Activated CD4-positive, CD25-positive, alpha-beta regulatory T cell treated with anti-CD3 and anti-CD28 coated beads, Interleukin-2, amount 50 U/mL, for 72 hours (primary cell): Measurements from ENCODE around the gene COL17A1.

ENCODE experiments used
- DNase-seq: peaks from one replicate; pipeline ENCODE4 v3.0.0; 2021

Gene COL17A1

DNA sequence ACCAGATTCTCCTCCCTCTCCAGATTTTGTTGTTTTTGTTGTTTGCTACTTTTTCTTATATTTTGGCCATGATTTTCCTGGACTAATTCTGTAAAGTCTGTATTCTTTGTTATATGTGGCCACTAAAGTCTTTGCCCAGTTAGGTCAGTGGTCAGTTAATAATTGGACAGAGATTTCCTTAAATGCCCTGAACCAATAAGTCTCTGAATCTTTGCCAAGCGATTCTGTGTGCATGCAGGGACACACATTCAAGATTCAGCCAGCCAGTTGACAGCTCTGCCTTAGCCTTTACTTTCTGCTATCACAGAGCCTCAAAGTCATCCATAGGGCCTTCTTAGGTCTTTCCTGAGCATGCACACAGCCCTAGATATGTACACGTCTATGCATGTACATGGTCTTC is 11.0 kb upstream of the COL17A1 start:
- no peak for DNase-seq

DNA sequence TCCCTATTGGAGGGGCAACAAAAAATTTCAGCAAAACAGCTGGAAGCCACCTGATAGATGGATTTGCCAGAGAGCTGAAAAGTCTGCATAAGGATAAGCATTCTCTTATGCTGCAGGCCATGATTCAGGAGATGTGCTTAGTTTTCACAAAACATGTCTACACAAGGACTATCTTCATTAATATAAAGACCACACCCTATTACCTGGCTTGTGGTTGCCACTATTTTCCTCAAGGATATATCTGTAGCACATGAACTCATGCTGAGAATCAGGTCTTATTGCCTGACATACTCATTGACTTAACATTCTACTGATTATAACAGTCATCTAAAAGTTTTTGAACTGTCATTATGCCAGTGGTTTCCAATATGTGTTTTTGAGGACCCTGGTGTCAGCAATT is 7.1 kb upstream of the COL17A1 start:
- DNase-seq = no peak

DNA sequence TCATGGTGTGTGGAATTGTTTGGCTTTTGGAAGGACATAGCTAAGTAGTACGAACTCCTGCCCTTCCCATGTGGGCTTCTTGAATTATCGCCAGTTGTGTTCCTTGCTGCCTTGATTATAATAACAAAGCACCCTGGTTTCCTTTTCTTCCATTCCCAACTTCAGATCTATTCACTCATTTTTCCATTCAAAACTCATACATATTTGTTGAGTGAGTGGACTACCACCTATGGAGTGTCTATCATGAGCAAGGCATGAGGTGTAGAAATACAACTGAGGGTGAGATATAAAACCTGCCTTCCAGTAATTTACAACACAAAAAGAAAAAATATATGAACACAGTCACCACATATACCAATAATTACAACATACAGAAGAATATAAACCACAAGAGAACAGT is 4.9 kb upstream of the COL17A1 start:
- DNase-seq = no peak

DNA sequence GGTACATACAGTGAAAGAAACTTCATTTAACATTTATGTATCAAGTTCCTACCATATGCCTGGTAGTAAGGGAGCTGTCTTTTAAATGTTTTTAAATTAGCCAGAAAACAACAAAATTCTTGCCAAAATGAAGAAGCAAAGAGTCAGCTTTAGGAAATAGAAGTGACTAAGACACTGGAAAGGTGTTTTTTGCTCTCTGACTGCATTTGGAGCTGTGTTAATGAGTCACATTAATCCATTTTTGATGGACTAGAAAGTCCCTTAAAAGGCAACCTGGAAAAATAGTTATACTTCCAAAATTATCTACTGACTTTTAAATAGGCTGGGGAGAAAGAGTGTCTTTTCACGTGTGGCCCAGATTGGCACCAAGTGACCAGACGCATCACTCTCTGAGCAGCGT is 3.9 kb upstream of the COL17A1 start:
- no peak for DNase-seq

DNA sequence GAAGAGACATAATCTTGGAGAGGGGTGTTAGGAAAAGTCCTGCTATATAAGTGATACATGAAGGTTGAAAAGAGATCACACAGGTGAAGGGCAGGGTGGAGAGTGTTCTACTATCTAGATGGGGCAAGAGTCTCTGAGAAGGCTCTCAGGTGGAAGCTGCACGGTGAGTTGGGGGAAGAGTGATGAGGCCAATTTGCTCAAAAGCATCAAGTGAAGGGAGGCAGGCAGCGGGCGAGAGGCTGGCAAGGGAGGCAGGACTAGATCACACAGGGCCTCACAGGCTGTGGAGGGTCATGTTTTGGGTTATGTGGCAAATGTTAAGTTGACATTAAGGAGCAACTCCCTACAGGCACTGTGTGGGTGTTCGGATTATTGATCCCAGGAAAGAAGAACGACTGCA is 2.6 kb upstream of the COL17A1 start:
- DNase-seq = no peak

DNA sequence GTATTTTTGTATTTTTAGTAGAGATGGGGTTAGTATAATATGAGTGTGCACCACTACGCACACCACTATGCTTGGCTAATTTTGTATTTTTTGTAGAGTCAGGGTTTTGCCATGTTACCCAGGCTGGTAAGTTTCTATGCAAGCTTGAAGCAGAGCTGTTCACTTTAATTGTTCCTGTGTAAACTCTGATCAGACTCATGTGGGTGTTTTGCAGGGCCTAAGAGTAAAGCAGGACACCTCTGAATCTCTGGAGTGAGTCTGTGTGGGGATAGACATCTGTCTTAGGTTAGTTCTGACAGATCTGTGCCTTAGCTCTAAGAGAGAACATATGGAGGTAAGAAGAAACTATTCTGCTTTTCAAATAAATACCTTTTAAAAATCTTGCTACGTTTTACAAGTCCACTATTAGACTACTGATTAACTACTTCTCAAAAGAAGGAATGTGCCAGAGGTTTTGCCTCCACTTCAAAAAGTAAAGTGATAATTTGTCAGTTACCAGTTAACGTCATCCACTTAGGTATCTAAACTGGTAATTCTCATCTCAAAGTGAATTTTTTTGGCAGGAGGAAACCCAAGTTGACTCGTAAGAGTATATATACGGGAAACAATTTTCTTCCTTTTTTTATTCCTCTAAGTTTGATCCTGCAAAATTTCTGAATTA is 1.1 kb downstream of the COL17A1 start:
- DNase-seq = no peak

DNA sequence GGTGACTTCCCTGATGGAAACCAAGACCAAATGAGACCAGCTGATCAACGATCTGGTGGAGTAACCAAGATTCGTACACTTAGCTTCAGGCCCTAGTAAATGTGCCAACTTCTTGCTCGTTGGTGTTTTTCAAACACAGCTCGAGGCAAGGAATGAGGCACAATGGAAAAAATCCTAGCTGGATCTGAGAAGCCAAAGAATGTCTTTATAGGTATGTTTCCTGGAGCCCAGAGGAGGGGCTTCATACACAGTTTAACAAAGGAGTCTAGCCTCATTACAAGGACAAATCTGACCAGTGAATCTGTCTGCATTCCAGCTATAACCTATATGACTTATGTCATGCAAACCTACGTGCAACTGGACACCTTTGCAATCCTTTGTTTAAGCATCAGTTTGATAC is 3.7 kb downstream of the COL17A1 start:
- DNase-seq = no peak

DNA sequence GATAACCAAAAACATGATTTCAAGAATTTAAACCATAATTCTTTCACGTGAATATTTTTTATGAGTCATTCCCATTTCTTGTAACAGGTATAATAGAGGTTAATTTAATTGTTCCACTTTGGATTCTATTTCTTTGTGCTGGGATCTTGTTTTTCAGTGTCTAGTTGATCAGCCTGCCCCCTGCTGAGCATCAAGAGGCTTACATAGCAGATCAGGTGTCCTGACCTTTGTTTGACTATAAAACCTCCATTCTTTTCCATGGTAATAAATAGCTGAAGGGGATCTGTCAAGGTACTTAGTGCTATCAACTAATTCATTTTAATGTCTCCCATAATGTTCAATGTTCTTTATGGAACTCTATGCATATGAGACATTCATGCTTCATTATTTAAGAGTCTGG is 4.9 kb downstream of the COL17A1 start:
- no peak for DNase-seq

DNA sequence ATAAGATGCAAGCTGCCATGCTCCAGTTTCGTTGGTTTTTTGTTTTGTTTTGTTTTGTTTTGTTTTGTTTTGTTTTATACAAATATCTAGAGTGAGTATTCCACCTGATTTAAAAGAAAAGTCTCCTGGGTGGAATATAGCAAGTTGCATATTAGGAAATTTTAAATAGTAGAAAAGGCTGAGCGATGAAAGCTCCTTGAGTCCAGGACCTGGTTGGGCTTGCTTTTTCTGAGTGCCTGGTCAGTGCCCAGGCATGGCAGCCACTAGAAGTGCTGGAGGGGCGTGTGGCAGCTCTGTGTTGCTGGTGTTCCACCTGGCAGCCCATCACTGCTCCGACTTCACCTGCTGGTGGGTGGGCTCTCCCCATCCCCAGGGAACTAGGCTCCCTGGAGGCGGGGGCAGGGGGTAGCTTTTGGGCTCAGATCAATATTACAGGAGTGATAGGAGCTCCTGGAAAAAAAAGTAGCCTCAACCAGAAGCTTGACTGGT is 8.0 kb downstream of the COL17A1 start:
- no peak for DNase-seq

DNA sequence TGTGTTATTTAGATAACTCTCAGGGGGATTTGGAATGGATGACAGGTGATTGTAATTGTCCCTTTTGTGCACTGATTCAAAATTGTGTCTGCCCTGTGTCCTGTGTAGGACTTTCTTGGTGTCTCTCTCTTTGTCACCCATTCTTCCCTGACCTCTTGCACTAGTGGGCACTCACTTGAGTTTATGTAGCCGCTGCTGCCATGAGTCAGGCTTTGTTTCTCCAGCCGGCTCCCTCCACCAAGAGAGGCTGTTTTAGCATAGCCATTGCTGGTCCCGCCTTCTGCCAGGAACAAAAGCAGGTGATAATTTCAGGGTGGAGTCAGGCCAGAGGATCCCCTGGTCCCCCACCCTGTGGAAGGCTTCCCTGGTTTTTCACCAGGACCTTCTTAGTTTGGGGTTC is 8.4 kb downstream of the COL17A1 start:
- no peak for DNase-seq

DNA sequence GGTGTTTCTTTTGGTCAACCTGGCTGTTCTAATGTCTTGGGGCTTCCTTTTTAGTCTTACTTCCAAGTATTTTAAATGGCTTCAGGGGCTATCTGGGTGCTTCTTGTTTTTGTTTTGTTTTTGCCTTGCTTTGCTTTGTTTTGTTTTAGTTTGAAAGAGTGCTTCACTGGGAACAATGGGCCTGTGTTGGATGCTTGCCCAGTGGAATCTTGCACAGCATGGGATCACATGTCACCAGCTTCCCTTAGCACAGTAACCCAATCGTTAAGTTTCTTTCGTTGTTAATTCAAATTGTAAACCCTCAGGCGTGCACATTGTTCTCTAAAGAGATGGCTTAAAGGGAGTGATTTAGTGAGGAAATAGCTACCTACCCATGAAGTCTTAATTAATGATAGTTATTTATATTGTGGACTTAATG is 8.9 kb downstream of the COL17A1 start:
- DNase-seq = no peak

DNA sequence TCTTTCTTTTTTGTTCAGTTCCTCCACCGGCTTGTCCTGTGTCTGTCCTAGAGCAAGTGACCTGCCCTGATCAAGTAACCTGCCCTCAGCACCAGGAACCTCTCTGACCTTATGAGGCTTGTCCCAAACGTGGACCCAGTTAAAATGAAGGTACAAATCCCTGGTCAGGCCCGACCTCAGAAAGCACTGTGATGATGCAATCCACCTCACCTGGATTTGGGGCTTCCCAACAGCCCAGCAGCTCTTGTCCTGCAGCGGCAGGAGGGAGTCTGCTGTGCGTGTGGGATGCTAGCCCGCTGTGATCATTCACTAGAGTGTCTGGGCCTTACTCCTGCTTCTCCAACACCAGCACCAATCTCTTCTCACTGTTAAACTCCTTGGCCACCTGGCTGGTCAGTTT is 11.2 kb downstream of the COL17A1 start:
- DNase-seq = no peak

DNA sequence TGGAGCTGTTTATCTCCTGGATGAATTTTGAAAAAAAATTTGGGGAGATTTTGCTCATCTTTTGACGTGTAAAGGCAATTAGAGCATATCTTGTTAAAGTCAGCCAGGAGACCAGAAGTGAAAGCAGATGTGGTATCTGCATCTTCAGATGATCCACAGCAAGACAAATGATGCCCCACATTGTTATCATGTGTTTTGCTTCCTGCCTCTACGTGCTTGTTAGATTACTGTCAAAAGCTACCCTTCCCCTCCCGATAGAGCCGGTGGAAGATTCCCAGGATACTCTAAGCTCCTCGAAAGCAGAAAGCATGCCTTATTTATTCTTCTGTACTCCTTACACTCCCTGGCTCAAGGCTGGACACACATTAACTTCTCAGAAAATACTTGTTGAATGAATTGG is 12.9 kb downstream of the COL17A1 start:
- DNase-seq = no peak

DNA sequence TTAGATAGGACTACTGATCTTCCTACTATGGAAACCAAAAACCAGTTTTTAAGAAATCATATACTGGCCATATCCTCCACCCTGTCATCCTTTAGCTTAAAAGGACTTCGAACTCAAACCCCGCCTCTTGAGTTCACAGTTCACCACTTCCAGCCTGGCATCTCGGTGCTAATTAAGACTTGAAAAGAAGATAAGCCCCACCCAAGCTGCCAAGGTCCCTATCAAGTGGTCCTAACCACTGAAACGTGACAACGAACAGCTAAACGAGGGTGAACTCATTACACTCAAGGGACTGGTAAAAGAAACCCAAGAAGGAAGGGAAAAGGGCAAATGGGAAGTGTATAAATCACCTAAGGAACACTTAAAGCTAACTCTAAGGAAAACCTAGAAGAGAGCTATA is 16.1 kb downstream of the COL17A1 start:
- no peak for DNase-seq

DNA sequence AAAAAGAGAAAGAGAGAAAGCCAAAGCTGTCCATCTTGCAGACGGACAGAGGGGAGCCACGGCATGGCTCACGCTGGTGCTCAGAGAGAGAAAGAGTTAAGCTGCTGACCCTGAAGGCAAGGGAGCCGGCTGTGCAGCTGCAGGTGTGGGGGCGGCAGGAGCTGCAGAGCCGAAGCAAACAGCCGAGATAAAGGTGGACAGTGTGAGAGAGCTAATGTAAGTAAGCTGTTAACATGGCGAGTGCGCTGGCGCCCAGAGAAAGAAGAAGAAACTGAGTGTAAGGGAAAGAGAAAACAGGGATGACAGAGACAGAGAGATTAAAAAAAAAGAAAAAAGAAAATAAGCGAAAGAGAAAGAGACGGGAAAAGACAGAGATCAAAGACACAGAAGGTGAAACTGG is 18.2 kb downstream of the COL17A1 start:
- no peak for DNase-seq

DNA sequence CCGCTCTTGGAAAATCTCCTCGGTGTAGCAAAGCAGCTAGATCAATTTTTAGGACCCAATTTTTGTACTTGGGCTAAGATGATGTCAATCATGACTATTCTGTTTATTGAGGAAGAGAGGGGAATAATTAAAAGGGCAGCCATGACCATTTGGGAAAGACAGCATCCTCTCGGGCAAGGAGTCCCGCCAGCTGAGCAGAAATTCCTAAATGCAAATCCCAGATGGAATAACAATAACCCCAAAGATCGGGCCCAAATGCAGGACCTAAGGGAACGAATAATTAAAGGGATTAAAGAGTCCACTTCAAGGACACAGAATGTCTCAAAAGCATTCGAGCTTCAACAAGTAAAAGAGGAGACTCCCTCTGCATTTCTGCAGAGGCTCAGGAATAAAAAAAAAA is 18.7 kb downstream of the COL17A1 start:
- no peak for DNase-seq

DNA sequence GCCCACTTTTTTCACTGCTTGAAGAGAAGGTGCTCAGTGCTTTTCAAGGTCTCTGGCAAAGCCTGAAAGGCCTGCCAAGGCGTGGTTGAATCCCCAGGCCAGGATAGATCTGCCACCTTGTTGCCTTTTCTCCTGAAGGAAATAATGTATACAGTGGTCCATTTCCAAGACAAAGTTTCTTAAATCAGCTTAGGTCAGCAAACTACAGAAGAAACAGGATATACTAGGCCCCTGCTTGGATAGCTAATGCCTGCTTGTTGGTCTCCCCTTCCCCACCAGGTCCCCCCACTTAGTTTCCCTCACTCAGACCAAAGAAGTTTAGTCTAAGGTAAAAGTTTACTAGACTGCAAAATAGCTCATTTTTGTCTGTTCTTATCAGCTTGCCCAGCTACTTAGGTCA is 19.9 kb downstream of the COL17A1 start:
- no peak for DNase-seq

DNA sequence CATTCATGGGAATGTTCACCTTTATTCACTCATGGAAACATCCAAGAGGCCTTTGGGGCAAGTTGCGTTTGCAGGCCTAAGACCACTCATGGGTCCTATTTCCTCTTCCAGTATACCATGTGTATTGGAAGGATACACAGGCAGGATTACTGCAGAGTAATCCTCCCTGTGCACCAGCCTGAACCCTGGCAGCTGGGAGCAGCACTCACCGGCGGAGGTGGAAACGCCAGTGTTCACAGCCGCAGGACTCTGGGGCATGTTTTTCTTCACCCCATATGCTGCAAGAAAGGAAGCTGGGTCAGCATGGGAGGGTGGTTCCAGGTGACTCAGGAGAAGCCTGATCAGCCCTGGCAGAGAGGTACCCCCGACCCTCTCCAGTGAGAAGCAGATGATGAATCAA is 24.5 kb downstream of the COL17A1 start:
- no peak for DNase-seq

DNA sequence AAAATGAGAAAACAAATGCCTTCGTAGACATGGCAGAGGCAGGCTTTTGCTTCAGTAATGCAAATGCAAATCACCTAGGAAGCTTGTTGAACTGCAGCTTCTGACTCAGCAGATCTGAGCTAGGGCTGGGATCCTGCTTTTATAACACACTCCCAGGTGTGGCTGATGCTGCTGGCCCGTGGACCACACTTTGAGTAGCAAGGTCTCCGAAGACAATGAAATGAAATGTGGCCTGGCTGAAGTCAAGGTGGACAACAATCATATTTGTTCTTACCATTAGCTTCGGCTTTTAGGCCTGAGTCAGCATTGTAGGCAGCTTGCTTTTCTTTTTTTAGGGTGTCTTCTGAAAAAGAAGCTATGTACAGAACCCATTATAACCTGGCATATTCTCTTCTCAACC is 26.3 kb downstream of the COL17A1 start:
- no peak for DNase-seq

DNA sequence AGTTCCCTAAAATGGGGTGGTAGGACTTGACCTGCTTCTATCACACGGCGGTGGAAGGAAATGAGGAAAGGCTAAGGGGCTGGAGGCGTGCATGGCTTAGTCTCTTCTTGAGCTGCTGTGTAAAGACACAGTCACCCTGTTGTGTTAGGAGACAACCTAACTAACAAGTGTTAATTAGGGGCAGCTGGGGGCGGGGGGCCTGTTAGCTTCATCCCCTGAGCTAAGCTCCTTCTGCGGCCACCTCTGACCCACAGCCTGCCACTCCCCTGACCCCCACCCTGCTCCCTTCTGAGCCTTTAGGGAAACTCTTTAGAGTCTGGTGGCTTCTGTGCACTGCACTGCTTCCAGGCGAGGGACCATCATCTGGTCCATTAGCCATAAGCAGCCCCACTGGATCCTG is 28.0 kb downstream of the COL17A1 start:
- no peak for DNase-seq

DNA sequence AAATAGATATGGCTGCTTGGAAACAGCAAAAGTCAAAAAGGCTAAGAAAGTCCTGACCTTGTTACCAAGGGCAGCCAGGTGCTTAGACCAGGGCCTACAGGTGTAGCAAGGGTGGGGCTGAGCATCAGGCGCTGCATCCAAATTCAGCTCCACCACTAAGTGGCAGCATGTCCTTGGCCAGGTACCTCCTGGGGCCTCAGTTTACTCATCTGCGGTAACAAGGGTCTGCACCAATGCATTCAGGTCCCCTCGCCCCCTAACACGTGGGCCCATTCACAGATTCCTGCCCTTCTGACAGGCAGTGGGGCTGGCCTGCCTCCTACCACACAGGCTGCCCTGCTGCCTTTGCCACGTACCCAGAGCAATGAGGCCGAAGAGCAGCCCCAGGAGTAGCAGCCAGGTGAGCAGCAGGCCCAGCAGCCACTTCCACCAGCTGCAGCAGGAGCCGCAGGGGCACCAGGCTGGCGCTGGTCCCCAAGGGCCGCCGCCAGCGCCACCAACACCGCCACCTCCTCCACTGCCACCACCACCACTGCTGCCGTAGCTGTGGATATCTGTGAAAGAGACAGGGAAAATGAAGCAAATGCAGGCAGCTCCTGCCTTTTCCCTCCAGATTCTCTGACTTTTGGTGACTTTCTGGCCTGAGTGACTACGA is 28.9 kb downstream of the COL17A1 start:
- DNase-seq = no peak

DNA sequence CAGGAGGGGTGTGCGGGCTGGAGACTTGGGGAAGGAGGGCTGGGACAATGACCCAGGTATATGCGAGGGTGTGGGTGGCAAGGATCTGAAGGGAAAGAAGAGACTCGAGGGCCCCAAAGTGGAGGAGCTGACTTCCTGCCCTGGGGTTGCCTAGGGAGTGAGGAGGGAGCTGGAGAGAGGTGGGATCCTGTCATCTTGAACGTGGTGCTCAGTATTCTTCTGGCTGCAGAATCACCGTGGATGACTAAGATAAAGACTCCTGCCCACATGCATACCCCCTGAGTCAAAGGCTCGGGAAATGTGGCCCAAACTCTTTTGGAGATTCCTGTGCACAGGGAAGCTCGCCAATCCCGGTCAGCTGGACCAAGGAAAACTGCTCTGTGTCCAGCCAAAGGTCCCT is 31.2 kb downstream of the COL17A1 start:
- DNase-seq = no peak

DNA sequence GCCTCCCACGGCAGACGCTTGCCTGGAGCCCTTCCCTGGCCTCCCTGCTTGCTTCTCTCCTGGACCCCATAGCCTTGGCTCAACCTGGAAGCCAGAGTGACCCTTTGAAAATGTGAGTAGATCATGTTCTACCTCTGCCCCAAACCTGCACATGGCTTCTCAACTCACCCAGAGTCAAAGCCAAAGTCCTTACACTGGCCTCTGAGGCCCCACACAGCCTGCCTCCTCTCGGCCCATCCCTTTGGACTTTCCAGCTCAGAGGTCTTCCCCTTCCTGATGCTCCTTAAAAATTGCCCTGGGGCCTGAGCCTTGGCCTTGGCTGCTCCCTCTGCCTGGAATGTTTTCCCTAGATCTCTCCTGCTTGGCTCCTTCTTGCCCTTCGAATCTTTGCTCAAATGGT is 32.5 kb downstream of the COL17A1 start:
- DNase-seq = no peak

DNA sequence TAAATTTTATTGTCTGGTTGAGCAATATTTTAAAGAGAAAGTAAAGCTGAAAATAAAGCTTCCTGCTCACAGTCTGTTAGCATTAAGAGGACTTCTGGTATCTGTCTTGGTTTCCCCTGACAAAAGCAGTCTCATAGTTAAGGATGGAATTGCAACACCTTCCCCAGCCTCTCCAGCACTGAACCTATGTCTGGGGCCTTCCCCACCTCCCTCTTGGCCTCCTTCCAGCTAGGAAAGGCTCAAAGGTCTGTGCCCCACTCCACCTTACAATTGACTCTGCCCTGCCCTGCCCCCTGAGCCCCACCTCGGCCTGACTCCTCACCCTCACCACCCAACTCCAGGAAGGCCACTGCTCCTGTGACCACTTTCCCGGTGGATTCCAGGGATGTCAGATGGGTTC is 33.2 kb downstream of the COL17A1 start:
- no peak for DNase-seq
